ENCODE measurements around the gene HMSD.

HMSD gene

GRCh38 chr18:63908858-63909257 is 40.2 kb upstream of the HMSD start:
- Histone ChIP-seq H3K9me3 (replicated peaks; ENCODE audit: insufficient read depth, low read length) (no peaks in the 10 kb centered on the region), H3K4me2 (ENCODE audit: low read depth, low read length) (no peak overlapping the region), H3K9ac (ENCODE audit: low read length) (no peak overlapping the region), H2AFZ (ENCODE audit: low read length) (no peak overlapping the region), H3K79me2 (ENCODE audit: low read length) (no peaks in the 10 kb centered on the region), H3K4me1 (ENCODE audit: low read length) (peaks cover 27% of the 10 kb centered on the region), H3K36me3 (replicated peaks; ENCODE audit: insufficient read depth, low read length) (no peaks in the 10 kb centered on the region), H4K20me1 (ENCODE audit: insufficient read depth, low read length) (no peaks in the 10 kb centered on the region), H3K27me3 (replicated peaks; ENCODE audit: insufficient read depth, low read length) (no peaks in the 10 kb centered on the region), H3K9me2 (replicated peaks; ENCODE audit: insufficient read depth, low read length) (no peaks in the 10 kb centered on the region), H3F3A (ENCODE audit: insufficient read depth, low read length) (0 out of 2 replicates have a peak, but pooled peaks cover 3% of the 10 kb centered on the region), H3K27ac (ENCODE audit: low read length) (no peak overlapping the region), H3K4me3 (ENCODE audit: low read length) (no peak overlapping the region)
- no peak for DNase-seq
- TF ChIP-seq EZH2 (optimal IDR thresholded peaks at IDR 0.05; ENCODE audit: low read depth, low read length), result no peak
- TF ChIP-seq CTCF (IDR thresholded peaks at IDR 0.05; ENCODE audit: low read length), result no peak
- no peak for TF ChIP-seq EZH2phosphoT487 (IDR thresholded peaks at IDR 0.05; ENCODE audit: low read length)

GRCh38 chr18:63909870-63910269 is 39.2 kb upstream of the HMSD start:
- Histone ChIP-seq H3K36me3 (replicated peaks; ENCODE audit: insufficient read depth, low read length) (no peaks in the 10 kb centered on the region), H3K4me3 (ENCODE audit: low read length) (no peak overlapping the region), H3K27ac (ENCODE audit: low read length) (no peak overlapping the region), H3F3A (ENCODE audit: insufficient read depth, low read length) (0 out of 2 replicates have a peak, but pooled peaks cover 3% of the 10 kb centered on the region), H3K9me2 (replicated peaks; ENCODE audit: insufficient read depth, low read length) (no peaks in the 10 kb centered on the region), H3K9ac (ENCODE audit: low read length) (no peak overlapping the region), H4K20me1 (ENCODE audit: insufficient read depth, low read length) (no peaks in the 10 kb centered on the region), H3K9me3 (replicated peaks; ENCODE audit: insufficient read depth, low read length) (no peaks in the 10 kb centered on the region), H3K4me2 (ENCODE audit: low read depth, low read length) (no peak overlapping the region), H2AFZ (ENCODE audit: low read length) (no peak overlapping the region), H3K79me2 (ENCODE audit: low read length) (no peaks in the 10 kb centered on the region), H3K4me1 (ENCODE audit: low read length) (peaks cover 27% of the 10 kb centered on the region), H3K27me3 (replicated peaks; ENCODE audit: insufficient read depth, low read length) (no peaks in the 10 kb centered on the region)
- no peak for TF ChIP-seq CTCF (IDR thresholded peaks at IDR 0.05; ENCODE audit: low read length)
- TF ChIP-seq EZH2 (optimal IDR thresholded peaks at IDR 0.05; ENCODE audit: low read depth, low read length), result no peak
- no peak for TF ChIP-seq EZH2phosphoT487 (IDR thresholded peaks at IDR 0.05; ENCODE audit: low read length)
- peak; percentile 15 for DNase-seq

- no peaks in the 10 kb centered on the region for H3K27me3 ChIP-seq (replicated peaks; ENCODE audit: insufficient read depth, low read length)
- H3K4me1 ChIP-seq (ENCODE audit: low read length), result no peaks in the 10 kb centered on the region
- H3K79me2 ChIP-seq (ENCODE audit: low read length), result no peaks in the 10 kb centered on the region
- no peak overlapping the region for H2AFZ ChIP-seq (ENCODE audit: low read length)
- H3F3A ChIP-seq (ENCODE audit: insufficient read depth, low read length), result no peaks in the 10 kb centered on the region
- H3K9ac ChIP-seq (ENCODE audit: low read length), result no peak overlapping the region
- H3K36me3 ChIP-seq (replicated peaks; ENCODE audit: insufficient read depth, low read length), result no peaks in the 10 kb centered on the region
- TF ChIP-seq EZH2phosphoT487 (IDR thresholded peaks at IDR 0.05; ENCODE audit: low read length), result no peak
- no peak for TF ChIP-seq CTCF (IDR thresholded peaks at IDR 0.05; ENCODE audit: low read length)
- TF ChIP-seq EZH2 (optimal IDR thresholded peaks at IDR 0.05; ENCODE audit: low read depth, low read length), result no peak
- H3K9me2 ChIP-seq (replicated peaks; ENCODE audit: insufficient read depth, low read length), result no peaks in the 10 kb centered on the region
- H3K9me3 ChIP-seq (replicated peaks; ENCODE audit: insufficient read depth, low read length), result no peaks in the 10 kb centered on the region
- no peak overlapping the region for H3K27ac ChIP-seq (ENCODE audit: low read length)
- no peak for DNase-seq
- H3K4me3 ChIP-seq (ENCODE audit: low read length), result no peak overlapping the region
- H3K4me2 ChIP-seq (ENCODE audit: low read depth, low read length), result no peak overlapping the region
- H4K20me1 ChIP-seq (ENCODE audit: insufficient read depth, low read length), result no peaks in the 10 kb centered on the region
Measured at GRCh38 chr18:63917817-63918216, 31.3 kb upstream of the HMSD start.
